MCF 10A (cell line): Measurements from ENCODE around the gene OR8H3. TPM values are rescaled to one million over a fixed set of nuclear protein-coding genes. Genes with fewer than 3 reads are reported as not detected.

Experiments
- BruUV-seq: library from RNA; stranded (reverse); fragments of 400-500 nt; replicated peaks from 2 replicates; lab custom pipeline; 2021; lab: Mats Ljungman, UMichigan
- CTCF ChIA-PET: fragments of 300-600 bp; sonication (Branson Sonifier 250); formaldehyde crosslinking; extraction: SDS; loops from one replicate; lab custom pipeline; 2021; ENCODE audit warnings: antibody characterized with exemption, inconsistent platforms; lab: Yijun Ruan, JAX
- POLR2A ChIA-PET: fragments of 300-600, 350-650 bp; sonication (Branson Sonifier 250); formaldehyde crosslinking; extraction: SDS; loops from one replicate; lab custom pipeline; 2020; ENCODE audit warnings: antibody characterized with exemption, inconsistent platforms; lab: Yijun Ruan, JAX
- DNase-seq: peaks from one replicate; pipeline ENCODE4 v3.0.0-alpha.2; 2018; ENCODE audit not compliant: unreplicated experiment
- H3K27ac Mint-ChIP-seq: one replicate; pipeline ENCODE4 v1.8.0; 2022; ENCODE audit warnings: mild to moderate bottlenecking, low read depth, mixed read lengths; ENCODE audit not compliant: unreplicated experiment
- H3K27me3 Mint-ChIP-seq: one replicate; pipeline ENCODE4 v1.8.0; 2022; ENCODE audit warnings: mixed read lengths; ENCODE audit not compliant: insufficient read depth, unreplicated experiment
- H3K36me3 Mint-ChIP-seq: one replicate; pipeline ENCODE4 v1.8.0; 2022; ENCODE audit warnings: mild to moderate bottlenecking, moderate library complexity, mixed read lengths; ENCODE audit not compliant: insufficient read depth, unreplicated experiment
- H3K4me1 Mint-ChIP-seq: one replicate; pipeline ENCODE4 v1.8.0; 2022; ENCODE audit warnings: mixed read lengths; ENCODE audit not compliant: insufficient read depth, unreplicated experiment
- H3K4me3 Mint-ChIP-seq: one replicate; pipeline ENCODE4 v1.8.0; 2022; ENCODE audit warnings: mild to moderate bottlenecking, moderate library complexity, mixed read lengths; ENCODE audit not compliant: unreplicated experiment
- H3K9me3 Mint-ChIP-seq: one replicate; pipeline ENCODE4 v1.8.0; 2022; ENCODE audit warnings: mixed read lengths; ENCODE audit not compliant: unreplicated experiment
- intact Hi-C: fragments of 100-400 bp; cut with micrococcal nuclease; formaldehyde crosslinking; loops from 2 replicates; pipeline ENCODE4 v1.14.1; 2022
- total RNA-seq: library from RNA; stranded (reverse); gene quantifications from 2 replicates; pipeline ENCODE4 v1.2.3, GENCODE V29; 2022
- TF ChIP-seq, protein P1 (sequence below): fragments of 200-600 bp; IDR thresholded peaks from one replicate; pipeline ENCODE4 v1.8.0; 2022; ENCODE audit warnings: antibody characterized with exemption, mild to moderate bottlenecking; ENCODE audit not compliant: unreplicated experiment

Gene OR8H3
- total RNA-seq, 1 experiment from 2014 or later = not detected

DNA sequence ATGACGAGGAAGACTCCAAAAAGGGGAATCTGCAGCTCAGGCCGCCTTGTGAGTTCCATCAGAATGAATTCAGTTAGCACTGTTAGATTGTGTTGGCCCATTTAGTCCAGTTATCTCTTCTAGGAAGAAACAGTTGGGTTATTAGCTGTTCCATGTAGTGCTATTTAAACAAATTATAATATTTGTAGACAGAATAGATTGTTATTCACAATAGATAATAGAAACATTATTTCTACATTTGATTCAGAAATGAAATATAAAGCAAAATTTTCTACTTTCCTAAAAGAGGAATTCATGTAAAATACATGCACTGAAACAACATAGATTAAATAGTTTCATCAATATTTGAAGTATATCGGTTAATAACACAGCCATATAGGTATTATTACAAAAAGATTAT, 38.0 kb downstream of the OR8H3 start, which contains the start of gene OR8K5:
Gene OR8K5, minus strand, starts transcription at position 101 of the 400 bp plus-strand sequence. Its CDS starts 0 bp downstream, at position 101.
- no peaks in the 10 kb centered on the region for H3K4me1 Mint-ChIP-seq
- no peak for DNase-seq
- H3K4me3 Mint-ChIP-seq = no peak within 1 kb of the TSS
- peaks cover 18% of the 10 kb centered on the region for H3K9me3 Mint-ChIP-seq
- ChIA-PET POLR2A (no interaction called here), CTCF (no interaction called here)
- no peaks in the 10 kb centered on the region for H3K36me3 Mint-ChIP-seq
- no peaks in the 10 kb centered on the region for H3K27me3 Mint-ChIP-seq
- TF ChIP-seq, protein P1, sequence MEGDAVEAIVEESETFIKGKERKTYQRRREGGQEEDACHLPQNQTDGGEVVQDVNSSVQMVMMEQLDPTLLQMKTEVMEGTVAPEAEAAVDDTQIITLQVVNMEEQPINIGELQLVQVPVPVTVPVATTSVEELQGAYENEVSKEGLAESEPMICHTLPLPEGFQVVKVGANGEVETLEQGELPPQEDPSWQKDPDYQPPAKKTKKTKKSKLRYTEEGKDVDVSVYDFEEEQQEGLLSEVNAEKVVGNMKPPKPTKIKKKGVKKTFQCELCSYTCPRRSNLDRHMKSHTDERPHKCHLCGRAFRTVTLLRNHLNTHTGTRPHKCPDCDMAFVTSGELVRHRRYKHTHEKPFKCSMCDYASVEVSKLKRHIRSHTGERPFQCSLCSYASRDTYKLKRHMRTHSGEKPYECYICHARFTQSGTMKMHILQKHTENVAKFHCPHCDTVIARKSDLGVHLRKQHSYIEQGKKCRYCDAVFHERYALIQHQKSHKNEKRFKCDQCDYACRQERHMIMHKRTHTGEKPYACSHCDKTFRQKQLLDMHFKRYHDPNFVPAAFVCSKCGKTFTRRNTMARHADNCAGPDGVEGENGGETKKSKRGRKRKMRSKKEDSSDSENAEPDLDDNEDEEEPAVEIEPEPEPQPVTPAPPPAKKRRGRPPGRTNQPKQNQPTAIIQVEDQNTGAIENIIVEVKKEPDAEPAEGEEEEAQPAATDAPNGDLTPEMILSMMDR = no peak
- no TSS peak for BruUV-seq
- intact Hi-C loops = no loop called here
- no peak within 1 kb of the TSS for H3K27ac Mint-ChIP-seq

DNA sequence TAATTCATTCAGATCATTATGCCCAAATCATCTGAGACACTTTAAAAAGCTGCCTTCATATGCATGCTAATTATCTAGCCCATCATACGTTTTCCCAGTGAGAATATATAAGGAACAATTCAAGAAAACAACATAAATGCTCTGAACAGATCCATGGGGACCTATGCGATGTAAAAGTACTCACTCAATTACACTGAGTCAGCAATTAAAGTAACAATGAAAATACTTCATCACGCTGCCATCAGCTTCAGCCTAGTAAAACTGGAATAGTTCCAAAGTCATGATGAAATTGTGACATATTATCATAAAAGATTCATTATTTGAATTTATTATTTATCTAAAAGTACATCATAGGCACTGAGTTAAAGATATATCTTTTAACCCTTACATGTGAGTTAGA, 41.6 kb downstream of the OR8H3 start:
- H3K27me3 Mint-ChIP-seq = no peaks in the 10 kb centered on the region
- H3K27ac Mint-ChIP-seq = no peak overlapping the region
- DNase-seq = no peak
- no peaks in the 10 kb centered on the region for H3K4me1 Mint-ChIP-seq
- H3K4me3 Mint-ChIP-seq = no peak overlapping the region
- TF ChIP-seq, protein P1 = no peak
- POLR2A ChIA-PET = no interaction called here
- intact Hi-C loops = no loop called here
- peaks cover 15% of the 10 kb centered on the region for H3K9me3 Mint-ChIP-seq
- no peaks in the 10 kb centered on the region for H3K36me3 Mint-ChIP-seq
- no TSS peak for BruUV-seq
- CTCF ChIA-PET = no interaction called here

DNA sequence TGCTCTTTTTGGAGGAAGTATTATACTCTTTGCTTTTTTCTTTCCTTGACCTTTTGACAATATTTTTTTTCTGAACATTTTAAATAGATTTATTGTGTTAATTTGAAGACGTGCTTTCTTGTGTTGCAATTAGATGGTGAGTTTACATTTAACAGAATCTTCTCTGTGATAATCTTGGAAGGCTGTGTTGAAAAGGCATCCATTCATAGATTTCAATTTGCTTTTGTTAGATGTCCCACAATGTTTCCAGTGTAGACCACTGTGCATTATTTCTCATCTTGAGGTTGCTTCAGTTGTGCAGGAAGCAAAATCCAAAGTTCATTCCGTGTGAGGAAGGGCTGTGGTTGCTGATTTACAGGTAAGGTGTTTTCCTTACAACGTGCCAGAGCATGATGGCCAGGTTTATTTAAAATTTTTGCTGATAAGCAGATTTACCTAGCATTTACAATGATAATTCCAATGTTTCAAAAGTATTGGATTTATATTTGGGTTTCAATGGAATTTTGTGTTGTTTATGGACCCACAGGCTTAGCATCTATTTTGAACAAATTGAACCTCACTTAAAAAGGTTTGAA, 50.2 kb downstream of the OR8H3 start:
- POLR2A ChIA-PET = no interaction called here
- no TSS peak for BruUV-seq
- no peak overlapping the region for H3K27ac Mint-ChIP-seq
- CTCF ChIA-PET = no interaction called here
- no peaks in the 10 kb centered on the region for H3K27me3 Mint-ChIP-seq
- H3K9me3 Mint-ChIP-seq = peaks cover 22% of the 10 kb centered on the region
- no peaks in the 10 kb centered on the region for H3K36me3 Mint-ChIP-seq
- intact Hi-C loops = no loop called here
- DNase-seq = no peak
- H3K4me3 Mint-ChIP-seq = no peak overlapping the region
- TF ChIP-seq, protein P1 = no peak
- no peaks in the 10 kb centered on the region for H3K4me1 Mint-ChIP-seq

Other genes with a start within 250 kb of the OR8H3 start
- not detected in 2 replicates for gene TRIM51, start 239.1 kb upstream of the OR8H3 start, total RNA-seq
- gene OR5W2, start 207.8 kb upstream of the OR8H3 start, total RNA-seq = not detected in 2 replicates
- gene OR5I1, start 186.0 kb upstream of the OR8H3 start, total RNA-seq = not detected in 2 replicates
- gene OR10AG1, start 152.4 kb upstream of the OR8H3 start, total RNA-seq = not detected in 2 replicates
- gene OR5F1, start 127.7 kb upstream of the OR8H3 start, total RNA-seq = not detected in 2 replicates
- gene OR5AS1, start 94.7 kb upstream of the OR8H3 start, total RNA-seq = not detected in 2 replicates
- gene OR8I2, start 29.1 kb upstream of the OR8H3 start, total RNA-seq = not detected in 2 replicates
- not detected in 2 replicates for gene OR8H2, start 18.7 kb upstream of the OR8H3 start, total RNA-seq
- gene OR8J3, start 17.8 kb downstream of the OR8H3 start, total RNA-seq = not detected in 2 replicates
- gene OR8K5, start 37.9 kb downstream of the OR8H3 start, total RNA-seq = not detected in 2 replicates
- not detected in 2 replicates for gene OR5J2, start 54.2 kb downstream of the OR8H3 start, total RNA-seq
- not detected in 2 replicates for gene OR5T2, start 111.9 kb downstream of the OR8H3 start, total RNA-seq
- not detected in 2 replicates for gene OR5T3, start 129.9 kb downstream of the OR8H3 start, total RNA-seq
- gene OR5T1, start 151.8 kb downstream of the OR8H3 start, total RNA-seq = not detected in 2 replicates
- not detected in 2 replicates for gene OR8H1, start 169.9 kb downstream of the OR8H3 start, total RNA-seq
- not detected in 2 replicates for gene OR8K3, start 192.8 kb downstream of the OR8H3 start, total RNA-seq
- gene OR8K1, start 223.7 kb downstream of the OR8H3 start, total RNA-seq = not detected in 2 replicates
- gene OR8J1, start 231.9 kb downstream of the OR8H3 start, total RNA-seq = not detected in 2 replicates